IgD-negative memory B cell (primary cell): ENCODE results near the gene PNPLA1. TPM values are rescaled to one million over a fixed set of nuclear protein-coding genes. Genes with fewer than 3 reads are reported as not detected.

ENCODE experiments used
- H3K27ac Mint-ChIP-seq, 3 donors: one replicate each; pipeline ENCODE4 v1.8.0; 2020 to 2022; ENCODE audit warnings: mild to moderate bottlenecking in 3 of 3, mixed read lengths in 3 of 3, moderate library complexity in 1 of 3
- H3K27me3 Mint-ChIP-seq: one replicate; pipeline ENCODE4 v1.8.0; 2021; ENCODE audit warnings: mixed read lengths
- H3K36me3 Mint-ChIP-seq: one replicate; pipeline ENCODE4 v1.8.0; 2020; ENCODE audit warnings: mild to moderate bottlenecking, mixed read lengths
- H3K4me1 Mint-ChIP-seq, 3 donors: one replicate each; pipeline ENCODE4 v1.8.0; 2020 to 2022; ENCODE audit warnings: mixed read lengths in 3 of 3, mild to moderate bottlenecking in 1 of 3
- H3K4me3 Mint-ChIP-seq, 4 donors: one replicate each; pipeline ENCODE4 v1.8.0; 2020 to 2022; ENCODE audit warnings: mild to moderate bottlenecking in 4 of 4, mixed read lengths in 4 of 4, moderate library complexity in 3 of 4
- H3K9me3 Mint-ChIP-seq, 3 donors: one replicate each; pipeline ENCODE4 v1.8.0; 2020 to 2021; ENCODE audit warnings: mixed read lengths in 3 of 3, mild to moderate bottlenecking in 1 of 3
- polyA plus RNA-seq: library from polyadenylated mRNA; unstranded; fragments of 300-500 nt; fragmentation: Illumina TruSeq; gene quantifications from one replicate; pipeline ENCODE4 v1.2.3, GENCODE V29; 2021

The PNPLA1 gene
- polyA plus RNA-seq, 1 donor from 2014 or later = 0.19 TPM

GRCh38 chr6:36309900-36310299 is 40.0 kb downstream of the PNPLA1 start:
- no peaks in the 10 kb centered on the region for H3K9me3 Mint-ChIP-seq
- H3K4me3 Mint-ChIP-seq = peak overlapping the region in 1 of 4 donors; percentile 62
- H3K4me1 Mint-ChIP-seq = peaks cover 15 to 20% (median 17%) of the 10 kb centered on the region in 3 donors
- no peaks in the 10 kb centered on the region for H3K36me3 Mint-ChIP-seq
- H3K27me3 Mint-ChIP-seq = peaks cover 2% of the 10 kb centered on the region
- no peak overlapping the region for H3K27ac Mint-ChIP-seq

GRCh38 chr6:36312854-36313648 is 43.2 kb downstream of the PNPLA1 start:
- Mint-ChIP-seq H3K4me1 (peaks cover 15 to 20% (median 17%) of the 10 kb centered on the region in 3 donors), H3K27me3 (peaks cover 2% of the 10 kb centered on the region), H3K9me3 (no peaks in the 10 kb centered on the region), H3K36me3 (no peaks in the 10 kb centered on the region), H3K27ac (peak overlapping the region in 1 of 3 donors; percentile 3), H3K4me3 (peak overlapping the region in 3 of 4 donors; percentile 44 to 81 (median 61))

- H3K36me3 Mint-ChIP-seq = no peaks in the 10 kb centered on the region
- no peaks in the 10 kb centered on the region for H3K9me3 Mint-ChIP-seq
- peaks cover 15 to 20% (median 17%) of the 10 kb centered on the region in 3 donors for H3K4me1 Mint-ChIP-seq
- no peak overlapping the region for H3K27ac Mint-ChIP-seq
- peaks cover 2% of the 10 kb centered on the region for H3K27me3 Mint-ChIP-seq
- H3K4me3 Mint-ChIP-seq = peak overlapping the region in 2 of 4 donors; percentile 42 to 61
Measured at GRCh38 chr6:36313649-36313936, 43.7 kb downstream of the PNPLA1 start.

- Mint-ChIP-seq H3K36me3 (no peaks in the 10 kb centered on the region), H3K4me1 (peaks cover 15 to 20% (median 17%) of the 10 kb centered on the region in 3 donors)
Measured at GRCh38 chr6:36314221-36315014, 44.6 kb downstream of the PNPLA1 start.

GRCh38 chr6:36315921-36316320 is 46.1 kb downstream of the PNPLA1 start:
- no peaks in the 10 kb centered on the region for H3K36me3 Mint-ChIP-seq
- H3K27me3 Mint-ChIP-seq = peaks cover 2% of the 10 kb centered on the region
- no peak overlapping the region for H3K27ac Mint-ChIP-seq
- peaks cover 15 to 20% (median 17%) of the 10 kb centered on the region in 3 donors for H3K4me1 Mint-ChIP-seq
- no peaks in the 10 kb centered on the region for H3K9me3 Mint-ChIP-seq
- H3K4me3 Mint-ChIP-seq = no peak overlapping the region

More at GRCh38 chr6:36314221-36315014, 44.6 kb downstream of the PNPLA1 start:
- H3K4me3 Mint-ChIP-seq = no peak overlapping the region
- H3K27me3 Mint-ChIP-seq = peaks cover 2% of the 10 kb centered on the region
- peak overlapping the region in 1 of 3 donors; percentile 43 for H3K27ac Mint-ChIP-seq
- no peaks in the 10 kb centered on the region for H3K9me3 Mint-ChIP-seq

- Mint-ChIP-seq H3K27ac (no peak overlapping the region), H3K4me1 (peaks cover 15 to 16% (median 15%) of the 10 kb centered on the region in 3 donors), H3K9me3 (no peaks in the 10 kb centered on the region), H3K36me3 (no peaks in the 10 kb centered on the region), H3K27me3 (peaks cover 1% of the 10 kb centered on the region), H3K4me3 (no peak overlapping the region)
Measured at GRCh38 chr6:36317623-36318022, 47.8 kb downstream of the PNPLA1 start.

- H3K27ac Mint-ChIP-seq = no peak overlapping the region
Measured at GRCh38 chr6:36318690-36319435, 49.0 kb downstream of the PNPLA1 start.

GRCh38 chr6:36319436-36319762 is 49.5 kb downstream of the PNPLA1 start:
- H3K9me3 Mint-ChIP-seq = no peaks in the 10 kb centered on the region
- peaks cover under 1 to 1% (median 1%) of the 10 kb centered on the region in 3 donors for H3K4me1 Mint-ChIP-seq
- no peak overlapping the region for H3K4me3 Mint-ChIP-seq
- no peaks in the 10 kb centered on the region for H3K27me3 Mint-ChIP-seq
- no peaks in the 10 kb centered on the region for H3K36me3 Mint-ChIP-seq
- H3K27ac Mint-ChIP-seq = no peak overlapping the region

More at GRCh38 chr6:36318690-36319435, 49.0 kb downstream of the PNPLA1 start:
- Mint-ChIP-seq H3K4me3 (no peak overlapping the region), H3K36me3 (no peaks in the 10 kb centered on the region), H3K9me3 (no peaks in the 10 kb centered on the region), H3K27me3 (no peaks in the 10 kb centered on the region), H3K4me1 (peaks cover 4 to 5% (median 5%) of the 10 kb centered on the region in 3 donors)

GRCh38 chr6:36319821-36320220 is 50.0 kb downstream of the PNPLA1 start:
- H3K27me3 Mint-ChIP-seq = no peaks in the 10 kb centered on the region
- H3K36me3 Mint-ChIP-seq = no peaks in the 10 kb centered on the region
- H3K9me3 Mint-ChIP-seq = no peaks in the 10 kb centered on the region
- no peak overlapping the region for H3K27ac Mint-ChIP-seq
- H3K4me1 Mint-ChIP-seq = no peaks in the 10 kb centered on the region
- no peak overlapping the region for H3K4me3 Mint-ChIP-seq

- H3K4me1 Mint-ChIP-seq = no peaks in the 10 kb centered on the region
- H3K36me3 Mint-ChIP-seq = no peaks in the 10 kb centered on the region
- H3K4me3 Mint-ChIP-seq = no peak overlapping the region
- no peaks in the 10 kb centered on the region for H3K9me3 Mint-ChIP-seq
- no peaks in the 10 kb centered on the region for H3K27me3 Mint-ChIP-seq
- no peak overlapping the region for H3K27ac Mint-ChIP-seq
Measured at GRCh38 chr6:36320475-36320874, 50.6 kb downstream of the PNPLA1 start.

- H3K27me3 Mint-ChIP-seq = peaks cover 1% of the 10 kb centered on the region
- H3K36me3 Mint-ChIP-seq = no peaks in the 10 kb centered on the region
- peaks cover 0 to 4% (median 1%) of the 10 kb centered on the region in 3 donors for H3K4me1 Mint-ChIP-seq
- H3K4me3 Mint-ChIP-seq = no peak overlapping the region
- H3K9me3 Mint-ChIP-seq = no peaks in the 10 kb centered on the region
- no peak overlapping the region for H3K27ac Mint-ChIP-seq
Measured at GRCh38 chr6:36322591-36322990, 52.7 kb downstream of the PNPLA1 start.

GRCh38 chr6:36323062-36323461 is 53.2 kb downstream of the PNPLA1 start:
- Mint-ChIP-seq H3K27ac (no peak overlapping the region), H3K9me3 (no peaks in the 10 kb centered on the region), H3K4me1 (peaks cover 0 to 4% (median 2%) of the 10 kb centered on the region in 3 donors), H3K27me3 (peaks cover 1% of the 10 kb centered on the region), H3K36me3 (no peaks in the 10 kb centered on the region), H3K4me3 (no peak overlapping the region)

GRCh38 chr6:36324191-36324590 is 54.3 kb downstream of the PNPLA1 start:
- H3K27ac Mint-ChIP-seq = no peak overlapping the region
- H3K9me3 Mint-ChIP-seq = no peaks in the 10 kb centered on the region
- H3K36me3 Mint-ChIP-seq = no peaks in the 10 kb centered on the region
- peaks cover 0 to 4% (median 2%) of the 10 kb centered on the region in 3 donors for H3K4me1 Mint-ChIP-seq
- H3K4me3 Mint-ChIP-seq = no peak overlapping the region
- H3K27me3 Mint-ChIP-seq = peaks cover 1% of the 10 kb centered on the region

- H3K4me1 Mint-ChIP-seq = peaks cover 0 to 4% (median 2%) of the 10 kb centered on the region in 3 donors
- H3K27me3 Mint-ChIP-seq = peaks cover 1% of the 10 kb centered on the region
- H3K27ac Mint-ChIP-seq = no peak overlapping the region
- H3K36me3 Mint-ChIP-seq = no peaks in the 10 kb centered on the region
- H3K9me3 Mint-ChIP-seq = no peaks in the 10 kb centered on the region
- no peak overlapping the region for H3K4me3 Mint-ChIP-seq
Measured at GRCh38 chr6:36324715-36325114, 54.9 kb downstream of the PNPLA1 start.
